ENCODE results near the gene NT5DC3. TPM values are rescaled to one million over a fixed set of nuclear protein-coding genes. Genes with fewer than 3 reads are reported as not detected.

The NT5DC3 gene
- total RNA-seq, 1 donor from 2014 or later, result 40.2 TPM

DNA sequence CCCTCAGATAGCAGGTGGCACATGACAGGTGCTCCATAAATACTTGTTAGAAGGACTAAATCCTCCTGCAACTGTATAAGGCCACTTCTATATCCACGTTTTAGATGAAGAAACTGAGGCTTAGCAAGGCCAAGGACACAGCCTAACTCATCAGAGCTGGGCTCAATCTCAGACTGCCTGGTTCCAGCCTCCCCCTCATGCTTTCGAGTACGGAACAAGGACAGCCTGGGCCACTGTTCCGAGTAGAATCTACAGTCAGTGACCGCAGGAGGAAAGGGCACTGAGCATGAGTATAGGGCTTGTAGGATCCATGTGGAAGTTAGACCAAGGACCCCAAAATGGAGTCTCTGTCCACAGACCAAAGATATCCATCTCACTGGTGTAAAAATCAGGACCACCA, 84.6 kb downstream of the NT5DC3 start:
- DNase-seq (ENCODE audit: low spot score), result no peak

- no peak for DNase-seq (ENCODE audit: low spot score)
These were observed 85.6 kb downstream of the NT5DC3 start for GRCh38 chr12:103755425-103755824.

DNA sequence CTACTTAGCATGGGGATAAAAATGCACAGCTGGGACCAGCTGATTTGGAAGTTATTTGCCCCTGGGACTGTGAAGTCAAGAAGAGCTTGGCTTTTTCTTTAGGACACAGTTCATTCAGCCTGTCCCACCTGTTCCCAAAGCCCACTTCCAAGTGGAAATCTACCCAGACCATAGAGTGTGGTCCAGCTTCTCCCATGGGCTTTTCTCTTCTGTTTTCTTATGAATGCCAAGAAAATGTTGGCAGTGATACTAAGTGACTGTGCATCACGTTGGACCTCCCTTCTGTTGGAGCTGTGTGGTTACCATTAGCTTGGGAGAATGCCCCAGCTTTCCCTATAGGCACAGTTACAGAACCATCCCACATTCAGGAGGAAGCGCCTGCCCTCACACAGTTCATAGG, 89.4 kb downstream of the NT5DC3 start:
- no peak for DNase-seq (ENCODE audit: low spot score)

DNA sequence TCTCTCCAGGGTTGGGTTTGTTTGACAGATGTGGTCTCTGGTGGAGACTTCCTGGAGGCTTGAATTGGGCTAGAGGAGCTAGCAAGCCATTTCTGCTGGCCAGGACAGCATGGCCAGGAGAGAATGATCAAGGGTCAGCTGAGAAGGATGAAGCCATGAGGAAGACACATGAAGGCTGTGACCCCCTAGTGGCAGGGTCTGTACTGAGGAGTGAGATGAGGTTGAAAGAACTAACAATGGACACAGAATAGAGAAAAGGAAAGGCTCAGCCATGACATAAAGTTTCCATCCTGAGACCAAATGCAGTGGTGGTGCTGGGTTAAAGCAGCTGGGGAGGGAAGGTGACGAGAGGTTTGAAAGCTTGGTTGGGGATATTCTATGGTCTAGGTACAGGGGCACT, 89.9 kb downstream of the NT5DC3 start:
- DNase-seq (ENCODE audit: low spot score), result no peak

- DNase-seq (ENCODE audit: low spot score), result no peak
These were observed 92.2 kb downstream of the NT5DC3 start for GRCh38 chr12:103748875-103749274.

GRCh38 chr12:103748002-103748401, 93.0 kb downstream of the NT5DC3 start:
- no peak for DNase-seq (ENCODE audit: low spot score)

DNA sequence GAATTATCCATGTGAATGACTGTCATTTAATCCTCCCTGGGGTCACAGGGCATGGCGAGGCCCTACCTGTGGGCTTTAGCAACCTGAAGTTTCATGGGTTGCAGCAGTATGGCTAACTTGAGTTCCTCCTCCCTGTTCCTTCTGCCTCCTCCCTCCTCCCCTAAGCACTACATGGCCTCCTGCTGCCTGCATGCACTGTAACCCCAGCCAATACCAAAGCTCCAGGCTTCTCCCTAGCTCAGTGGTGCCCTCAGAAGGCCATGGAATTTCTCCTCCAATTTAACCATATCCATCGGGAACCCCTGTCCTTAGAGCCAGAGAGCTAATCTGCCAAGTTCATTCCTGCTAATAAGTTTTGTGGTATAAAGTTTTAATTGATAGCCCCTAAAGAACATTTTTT, 95.1 kb downstream of the NT5DC3 start:
- DNase-seq (ENCODE audit: low spot score), result no peak

GRCh38 chr12:103743788-103744187, 97.2 kb downstream of the NT5DC3 start:
- no peak for DNase-seq (ENCODE audit: low spot score)

DNA sequence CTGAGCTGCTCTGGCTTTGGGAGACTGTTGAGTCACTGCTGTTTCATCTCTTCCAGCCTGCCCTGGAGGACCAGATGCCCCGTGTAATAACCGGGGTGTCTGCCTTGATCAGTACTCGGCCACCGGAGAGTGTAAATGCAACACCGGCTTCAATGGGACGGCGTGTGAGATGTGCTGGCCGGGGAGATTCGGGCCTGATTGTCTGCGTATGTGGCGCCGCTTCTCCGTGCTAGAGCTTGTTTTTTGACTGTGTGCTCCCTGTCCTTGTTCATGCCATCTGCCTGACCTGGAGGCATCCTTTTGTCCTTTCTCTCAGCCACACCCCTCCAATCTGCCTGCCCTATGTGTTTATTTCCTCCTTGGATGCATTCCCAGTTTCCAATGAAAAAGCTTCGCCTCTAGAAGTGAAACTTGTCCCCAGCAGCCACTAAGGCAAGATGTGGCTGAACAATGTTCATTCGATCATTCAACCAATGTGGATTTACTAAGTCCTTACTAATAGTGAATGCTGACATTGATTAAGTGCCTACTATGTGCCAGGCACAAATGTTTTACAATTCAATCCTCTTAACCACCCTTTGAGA, 98.6 kb downstream of the NT5DC3 start:
- no peak for DNase-seq (ENCODE audit: low spot score)

GRCh38 chr12:103737881-103738280, 103.2 kb downstream of the NT5DC3 start:
- no peak for DNase-seq (ENCODE audit: low spot score)

DNA sequence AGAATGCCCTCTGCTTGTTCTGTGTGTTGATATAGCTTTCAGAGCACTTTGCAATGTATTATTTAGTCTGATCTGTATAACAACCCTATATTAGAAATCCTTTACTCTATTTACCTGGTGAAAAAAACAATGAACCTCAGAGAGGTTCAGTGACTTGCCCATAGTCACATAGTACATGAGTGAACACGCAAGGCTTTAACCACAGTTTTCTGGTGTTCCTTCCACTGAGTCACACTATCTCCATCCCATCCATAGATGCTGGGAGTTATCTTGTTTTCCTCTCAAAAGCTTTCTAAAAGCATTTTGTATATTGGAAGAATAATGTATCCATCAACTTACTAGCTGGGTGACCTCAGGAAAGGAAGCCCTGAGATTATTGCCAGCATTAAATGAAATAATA, 104.5 kb downstream of the NT5DC3 start:
- DNase-seq (ENCODE audit: low spot score), result no peak

DNA sequence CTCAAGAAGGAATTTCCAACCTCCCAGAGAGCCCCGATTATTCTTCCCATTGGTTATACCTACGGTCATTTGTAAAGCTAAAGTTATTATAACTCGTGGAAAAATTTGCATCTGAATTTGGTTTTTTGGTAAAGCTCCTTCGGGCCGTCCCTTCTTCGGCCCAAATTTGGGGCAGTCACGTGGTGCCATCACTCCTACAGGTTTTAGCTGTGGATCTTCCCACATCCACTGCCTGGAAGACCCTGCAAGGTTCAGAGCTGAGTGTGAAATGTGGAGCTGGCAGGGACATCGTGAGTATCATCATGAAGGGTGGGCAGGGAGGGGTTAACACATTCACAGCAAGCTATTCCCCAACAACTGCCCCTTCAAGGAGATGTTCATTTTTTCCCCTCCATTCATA, 105.7 kb downstream of the NT5DC3 start:
- no peak for DNase-seq (ENCODE audit: low spot score)

DNA sequence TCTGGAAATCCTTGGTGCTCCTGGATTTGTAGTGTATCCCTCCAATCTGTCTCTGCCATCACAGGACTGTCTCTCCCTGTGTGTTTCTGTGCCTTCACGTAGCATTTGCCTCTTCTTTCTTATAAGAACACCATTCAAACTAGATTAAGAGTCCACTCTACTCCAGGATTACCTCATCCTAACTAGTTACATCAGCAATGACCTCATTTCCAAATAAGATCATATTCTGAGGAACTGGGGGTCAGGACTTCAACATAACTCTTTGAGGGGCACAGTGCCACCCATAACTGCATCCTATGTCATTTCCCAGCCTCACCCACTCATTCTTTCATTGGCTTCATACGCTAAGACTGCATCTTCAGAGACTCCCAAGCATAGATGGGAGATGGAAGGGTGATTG, 106.2 kb downstream of the NT5DC3 start:
- no peak for DNase-seq (ENCODE audit: low spot score)

GRCh38 chr12:103731539-103731938, 109.5 kb downstream of the NT5DC3 start:
- no peak for DNase-seq (ENCODE audit: low spot score)

GRCh38 chr12:103729499-103729898, 111.5 kb downstream of the NT5DC3 start:
- peak; percentile 28 for DNase-seq (ENCODE audit: low spot score)

- no peak for DNase-seq (ENCODE audit: low spot score)
These were observed 112.7 kb downstream of the NT5DC3 start for GRCh38 chr12:103728323-103728722.

- DNase-seq (ENCODE audit: low spot score), result no peak
These were observed 113.4 kb downstream of the NT5DC3 start for GRCh38 chr12:103727638-103728037.

DNA sequence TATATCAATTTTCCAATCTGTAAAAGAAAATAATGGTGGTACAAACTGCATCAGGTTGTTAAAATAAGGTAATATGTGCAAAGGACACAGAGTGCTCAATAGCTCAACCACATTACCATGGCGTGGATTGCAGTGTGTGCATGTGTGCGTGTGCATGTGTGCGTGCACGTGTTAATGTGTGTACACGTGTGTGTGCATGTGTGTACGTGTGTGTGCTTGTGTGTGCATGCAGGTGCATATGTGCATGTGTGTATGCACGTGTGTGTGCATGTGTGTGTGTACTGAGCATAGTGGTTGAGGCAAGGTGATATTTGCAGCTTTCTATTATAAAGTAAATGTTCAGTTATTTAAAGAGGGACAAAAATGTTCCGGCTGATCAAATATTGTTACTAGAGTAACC, 115.6 kb downstream of the NT5DC3 start:
- no peak for DNase-seq (ENCODE audit: low spot score)

Other genes with a start within 250 kb of the NT5DC3 start
- 387 TPM for gene HSP90B1, start 89.2 kb upstream of the NT5DC3 start, total RNA-seq (ENCODE audit: insufficient read depth, low replicate concordance)
- gene TDG, start 124.6 kb upstream of the NT5DC3 start, total RNA-seq (ENCODE audit: insufficient read depth, low replicate concordance), result 36.4 TPM
- gene GLT8D2, start 209.0 kb upstream of the NT5DC3 start, total RNA-seq (ENCODE audit: insufficient read depth, low replicate concordance), result 56.1 TPM
- gene HCFC2, start 223.3 kb upstream of the NT5DC3 start, total RNA-seq (ENCODE audit: insufficient read depth, low replicate concordance), result 55.6 TPM